Uterus (tissue), 2 donors: ENCODE measurements around the gene MAP2K4.

Source experiments
- CTCF ChIP-seq, 4 experiments: fragments of 200-600 bp in 2 of 4; fragments of 450-650 bp in 2 of 4; sonication (generic) in 2 of 4; IDR thresholded peaks; one replicate each; pipeline ENCODE4 v1.5.1; 2016 to 2019; ENCODE audit warnings: antibody characterized with exemption in 4 of 4, mild to moderate bottlenecking in 2 of 4, moderate library complexity in 1 of 4
- POLR2A ChIP-seq, 2 donors: fragments of 450-650 bp; IDR thresholded peaks; one replicate each; pipeline ENCODE4 v1.6.1; 2016; ENCODE audit warnings: antibody characterized with exemption in 2 of 2, mild to moderate bottlenecking in 1 of 2, moderate library complexity in 1 of 2

GRCh38 chr17:12133183-12133582 lies 112.5 kb downstream of the MAP2K4 start:
- TF ChIP-seq CTCF (IDR thresholded peaks at IDR 0.05) (no peak), POLR2A (IDR thresholded peaks at IDR 0.05) (no peak)
